Stomach (tissue), 9 donors: ENCODE data around the gene HNRNPA2B1. TPM values are rescaled to one million over a fixed set of nuclear protein-coding genes. Genes with fewer than 3 reads are reported as not detected.

ENCODE experiments used
- DNase-seq, 2 donors: peaks; one replicate each; pipeline versions ENCODE4 v3.0.0 to v3.0.0-alpha.2; 2013 to 2019
- H3K27ac ChIP-seq, 5 donors: fragments of 200-600 bp in 4 of 5; sonication (generic) in 4 of 5; one replicate each; pipeline ENCODE4 v1.5.1; 2013 to 2019; ENCODE audit warnings: mild to moderate bottlenecking in 1 of 5, moderate library complexity in 1 of 5
- H3K27me3 ChIP-seq, 3 donors: fragments of 200-600 bp; sonication (generic); one replicate each; pipeline ENCODE4 v1.5.1; 2017 to 2019; ENCODE audit warnings: mixed run types in 1 of 3
- H3K36me3 ChIP-seq, 4 donors: fragments of 200-600 bp; sonication (generic); 1 replicate in 3 of 4; 2 replicates in 1 of 4; pipeline ENCODE4 v1.5.1; 2016 to 2019
- H3K4me1 ChIP-seq, 4 donors: fragments of 200-600 bp; sonication (generic); one replicate each; pipeline ENCODE4 v1.5.1; 2016 to 2019
- H3K4me3 ChIP-seq, 4 donors: fragments of 200-600 bp; sonication (generic) in 3 of 4; one replicate each; pipeline ENCODE4 v1.5.1; 2016 to 2019; ENCODE audit warnings: mild to moderate bottlenecking in 1 of 4
- H3K9me3 ChIP-seq, 4 donors: fragments of 200-600 bp; sonication (generic); one replicate each; pipeline ENCODE4 v1.5.1; 2016 to 2019
- CTCF ChIP-seq, 7 experiments: fragments of 450-650 bp in 4 of 7; fragments of 200-600 bp in 3 of 7; sonication (generic) in 3 of 7; IDR thresholded peaks; one replicate each; pipeline ENCODE4 v1.5.1; 2016 to 2019; ENCODE audit warnings: antibody characterized with exemption in 7 of 7, control low read depth in 2 of 7, mild to moderate bottlenecking in 1 of 7
- EP300 ChIP-seq: sonication (generic); formaldehyde crosslinking; IDR thresholded peaks from one replicate; pipeline ENCODE4 v1.6.1; 2017; ENCODE audit warnings: antibody characterized with exemption
- POLR2A ChIP-seq, 4 donors: fragments of 450-650 bp; IDR thresholded peaks; one replicate each; pipeline ENCODE4 v1.6.1; 2016; ENCODE audit warnings: antibody characterized with exemption in 4 of 4, control low read depth in 2 of 4, mild to moderate bottlenecking in 1 of 4, moderate library complexity in 1 of 4
- POLR2AphosphoS5 ChIP-seq, 3 donors: sonication (generic); formaldehyde crosslinking; IDR thresholded peaks; one replicate each; pipeline ENCODE4 v1.6.1; 2016; ENCODE audit warnings: antibody characterized with exemption in 3 of 3
- WGBS, 5 donors: extraction: QIAGEN DNeasy Blood & Tissue Kit in 3 of 5; methylation state at CpG; one replicate each; pipeline versions ENCODE4 v1.1.5 to v1.1.7; 2013 to 2018; 5-methylcytosine and 5-hydroxymethylcytosine counted together
- intact Hi-C: fragments of 100-400 bp; cut with DNase I; formaldehyde crosslinking; loops from one replicate; pipeline ENCODE4 v1.15.1; 2023; ENCODE audit warnings: low total_unique reads
- polyA plus RNA-seq, 3 donors: library from polyadenylated mRNA; stranded (reverse); fragments of 200-250 nt; gene quantifications; one replicate each; pipeline ENCODE4 v1.2.3, GENCODE V29; 2013
- total RNA-seq, 5 donors: library from RNA; depleted of rRNA; stranded (reverse); fragments of >200 nt; gene quantifications; one replicate each; pipeline versions ENCODE4 v1.1.0 to v1.2.3, GENCODE V29; 2014 to 2016
- donor health status: healthy with polysubstance abuse.
- donor health status: Bipolar disorder and iron deficiency.
- donor health status: healthy.

The HNRNPA2B1 gene
- total and polyA plus RNA-seq, 8 donors = 142 to 464 (median 304) TPM

DNA sequence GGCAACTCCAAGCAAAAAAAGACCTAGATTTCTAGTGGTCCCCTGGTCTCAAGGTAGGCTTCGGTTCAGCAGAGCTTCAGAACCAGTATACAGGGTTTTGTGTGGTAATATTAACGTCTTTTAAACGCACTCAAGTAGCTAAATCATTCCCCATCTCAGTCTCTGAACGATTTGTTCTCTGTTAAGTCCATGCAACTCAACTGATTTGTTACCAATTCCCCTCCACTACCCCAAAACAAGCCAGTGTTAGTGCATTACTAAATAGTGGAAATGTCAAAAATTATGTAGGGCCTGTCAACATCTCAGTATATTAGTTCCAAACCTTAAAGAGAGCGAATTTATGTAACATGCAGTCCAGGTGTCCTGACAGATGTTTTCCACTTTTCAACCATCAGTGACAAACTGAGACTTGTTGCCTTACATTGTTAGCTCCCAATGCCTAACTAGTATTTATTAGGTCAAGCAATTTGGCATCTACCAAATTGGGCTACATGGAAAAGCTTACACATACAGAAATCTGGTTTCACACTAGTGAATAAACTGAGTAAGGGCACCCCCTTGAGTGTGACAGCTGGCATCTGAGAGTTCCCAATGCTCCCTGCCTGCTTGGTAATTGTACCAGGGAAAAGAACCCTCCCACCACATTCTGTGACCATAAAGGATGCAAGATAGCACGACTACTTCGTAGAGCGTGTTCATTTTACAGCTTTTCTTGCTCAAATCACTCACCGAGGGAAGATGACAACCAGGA is 12.2 kb downstream of the HNRNPA2B1 start:
- H3K27me3 ChIP-seq = no peaks in the 10 kb centered on the region
- peak overlapping the region in 2 of 5 donors; percentile 24 to 27 for H3K27ac ChIP-seq
- TF ChIP-seq POLR2AphosphoS5 (IDR thresholded peaks at IDR 0.05) (peak in 1 of 3 donors; percentile 32), POLR2A (IDR thresholded peaks at IDR 0.05) (no peak), CTCF (IDR thresholded peaks at IDR 0.05) (no peak), EP300 (no peak)
- DNase-seq = no peak
- WGBS, 5 donors = 85 to 91% (median 87%) methylated on average over 9 of the region's 9 CpGs
- H3K4me1 ChIP-seq = peaks cover 13 to 80% (median 46%) of the 10 kb centered on the region in 4 donors
- H3K36me3 ChIP-seq = peaks cover 57 to 77% (median 65%) of the 10 kb centered on the region in 4 donors
- intact Hi-C loops = no loop called here
- no peak overlapping the region for H3K4me3 ChIP-seq
- no peaks in the 10 kb centered on the region for H3K9me3 ChIP-seq

- Histone ChIP-seq H3K27me3 (no peaks in the 10 kb centered on the region), H3K27ac (peak overlapping the region in 4 of 5 donors; percentile 13 to 47 (median 20)), H3K4me3 (no peak overlapping the region), H3K36me3 (peaks cover 49 to 69% (median 57%) of the 10 kb centered on the region in 4 donors), H3K4me1 (peaks cover 10 to 80% (median 42%) of the 10 kb centered on the region in 4 donors), H3K9me3 (no peaks in the 10 kb centered on the region)
- WGBS, 5 donors = 75 to 78% (median 76%) methylated on average over 11 of the region's 11 CpGs
- TF ChIP-seq POLR2AphosphoS5 (IDR thresholded peaks at IDR 0.05) = peak in 1 of 3 donors; percentile 2
- no peak for TF ChIP-seq POLR2A (IDR thresholded peaks at IDR 0.05)
- no peak for TF ChIP-seq EP300
- TF ChIP-seq CTCF (IDR thresholded peaks at IDR 0.05) = no peak
- intact Hi-C loops = no loop called here
- no peak for DNase-seq
These were observed 13.0 kb downstream of the HNRNPA2B1 start for GRCh38 chr7:26187380-26188205.

GRCh38 chr7:26186364-26187311 is 13.9 kb downstream of the HNRNPA2B1 start:
- Histone ChIP-seq H3K27me3 (no peaks in the 10 kb centered on the region), H3K36me3 (peaks cover 40 to 60% (median 48%) of the 10 kb centered on the region in 4 donors), H3K27ac (peak overlapping the region in 2 of 5 donors; percentile 16 to 47), H3K4me3 (no peak overlapping the region), H3K9me3 (no peaks in the 10 kb centered on the region), H3K4me1 (peaks cover 6 to 75% (median 37%) of the 10 kb centered on the region in 4 donors)
- no peak for DNase-seq
- TF ChIP-seq CTCF (IDR thresholded peaks at IDR 0.05) = no peak
- no peak for TF ChIP-seq EP300
- peak in 2 of 3 donors; percentile 6 to 8 for TF ChIP-seq POLR2AphosphoS5 (IDR thresholded peaks at IDR 0.05)
- TF ChIP-seq POLR2A (IDR thresholded peaks at IDR 0.05) = no peak
- 82 to 89% (median 85%) methylated on average over 5 of the region's 5 CpGs for WGBS, 5 donors
- intact Hi-C loops = no loop called here
